ENCODE measurements around the gene AHCTF1. TPM values are rescaled to one million over a fixed set of nuclear protein-coding genes. Genes with fewer than 3 reads are reported as not detected.

AHCTF1 gene
- total and polyA plus RNA-seq, 2 donors (not counting 3 experiments of a cell fraction or from before 2014, with no cell fraction given): 5.5 to 32.1 TPM

DNA sequence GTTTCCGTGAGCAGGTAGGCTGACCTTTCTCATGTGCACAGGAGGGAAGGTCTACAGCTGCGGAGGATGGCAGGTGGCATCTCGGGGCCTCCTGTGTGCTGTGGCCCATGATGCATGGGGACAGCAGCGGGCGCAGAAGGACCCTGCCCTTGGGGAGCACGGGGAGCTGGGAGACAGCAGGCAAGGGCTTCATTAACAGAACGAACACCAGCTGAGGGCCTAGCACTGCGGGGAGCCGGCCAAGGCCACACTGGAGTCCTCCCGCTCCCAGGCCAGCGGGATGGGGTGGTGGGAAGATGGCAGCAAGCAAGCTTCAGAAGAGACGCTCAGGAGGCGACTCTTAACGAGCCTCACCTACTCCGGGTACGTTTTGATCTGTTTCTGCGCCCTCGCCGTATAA, 140.9 kb downstream of the AHCTF1 start:
- Histone ChIP-seq H3K9me1 (replicated peaks; ENCODE audit: control insufficient read depth, extremely low read depth, insufficient read depth, low read length) (no peaks in the 10 kb centered on the region), H4K20me1 (replicated peaks; ENCODE audit: control insufficient read depth, extremely low read depth, insufficient read depth, low read length) (no peaks in the 10 kb centered on the region), H3K4me3 (replicated peaks in 1 of 3; ENCODE audit: insufficient read depth in 1 of 3, low read depth in 1 of 3, low read length in 3 of 3) (no peak overlapping the region), H3K27ac (ENCODE audit: insufficient read depth, low read depth, low read length) (no peak overlapping the region), H2AFZ (ENCODE audit: low read depth, low read length) (no peak overlapping the region), H3K79me2 (ENCODE audit: control insufficient read depth, insufficient read depth, low read length) (no peaks in the 10 kb centered on the region), H3K9me3 (replicated peaks; ENCODE audit: control insufficient read depth, insufficient read depth, low read length) (no peaks in the 10 kb centered on the region), H3K4me1 (ENCODE audit: control insufficient read depth, extremely low read depth, insufficient read depth, low read length) (no peaks in the 10 kb centered on the region), H3K9ac (replicated peaks; ENCODE audit: extremely low read depth, insufficient read depth, low read length) (no peak overlapping the region), H3K36me3 (ENCODE audit: control insufficient read depth in 2 of 2, extremely low read depth in 1 of 2, insufficient read depth in 2 of 2, low read length in 2 of 2) (no peaks in the 10 kb centered on the region), H3K4me2 (ENCODE audit: insufficient read depth, low read length) (no peak overlapping the region), H3K27me3 (ENCODE audit: control insufficient read depth in 2 of 2, insufficient read depth in 2 of 2, low read length in 2 of 2) (no peaks in the 10 kb centered on the region)
- intact Hi-C loops (cut with micrococcal nuclease) (no loop called here), dilution Hi-C loops (cut with MboI; ENCODE audit: extremely low pct_ligation_motif_present, low sequenced_read_pairs) (no loop called here)
- BruUV-seq (replicated peaks): no TSS peak
- TF ChIP-seq JUN (IDR thresholded peaks at IDR 0.05; ENCODE audit: borderline replicate concordance, insufficient read depth, insufficient read length, low read depth) (no peak), EZH2 (IDR thresholded peaks at IDR 0.05; ENCODE audit: borderline replicate concordance, low read depth, low read length, severe bottlenecking) (no peak), POLR2AphosphoS5 (IDR thresholded peaks at IDR 0.05; ENCODE audit: insufficient read depth, low read depth, low read length) (no peak), GATA2 (IDR thresholded peaks at IDR 0.05; ENCODE audit: insufficient read depth, insufficient read length, low read depth, low read length) (no peak), MYC (IDR thresholded peaks at IDR 0.05; ENCODE audit: low read depth, low read length) (no peak), FOS (IDR thresholded peaks at IDR 0.05; ENCODE audit: borderline replicate concordance, insufficient read depth, low read length) (no peak), POLR2A (IDR thresholded peaks at IDR 0.05; ENCODE audit: low read depth, low read length) (no peak)
- TF ChIP-seq, protein P1, sequence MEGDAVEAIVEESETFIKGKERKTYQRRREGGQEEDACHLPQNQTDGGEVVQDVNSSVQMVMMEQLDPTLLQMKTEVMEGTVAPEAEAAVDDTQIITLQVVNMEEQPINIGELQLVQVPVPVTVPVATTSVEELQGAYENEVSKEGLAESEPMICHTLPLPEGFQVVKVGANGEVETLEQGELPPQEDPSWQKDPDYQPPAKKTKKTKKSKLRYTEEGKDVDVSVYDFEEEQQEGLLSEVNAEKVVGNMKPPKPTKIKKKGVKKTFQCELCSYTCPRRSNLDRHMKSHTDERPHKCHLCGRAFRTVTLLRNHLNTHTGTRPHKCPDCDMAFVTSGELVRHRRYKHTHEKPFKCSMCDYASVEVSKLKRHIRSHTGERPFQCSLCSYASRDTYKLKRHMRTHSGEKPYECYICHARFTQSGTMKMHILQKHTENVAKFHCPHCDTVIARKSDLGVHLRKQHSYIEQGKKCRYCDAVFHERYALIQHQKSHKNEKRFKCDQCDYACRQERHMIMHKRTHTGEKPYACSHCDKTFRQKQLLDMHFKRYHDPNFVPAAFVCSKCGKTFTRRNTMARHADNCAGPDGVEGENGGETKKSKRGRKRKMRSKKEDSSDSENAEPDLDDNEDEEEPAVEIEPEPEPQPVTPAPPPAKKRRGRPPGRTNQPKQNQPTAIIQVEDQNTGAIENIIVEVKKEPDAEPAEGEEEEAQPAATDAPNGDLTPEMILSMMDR (IDR thresholded peaks at IDR 0.05; ENCODE audit: extremely low read depth in 1 of 2, insufficient read depth in 1 of 2, low read depth in 1 of 2, low read length in 2 of 2): no peak
- TF ChIP-seq, protein P2, sequence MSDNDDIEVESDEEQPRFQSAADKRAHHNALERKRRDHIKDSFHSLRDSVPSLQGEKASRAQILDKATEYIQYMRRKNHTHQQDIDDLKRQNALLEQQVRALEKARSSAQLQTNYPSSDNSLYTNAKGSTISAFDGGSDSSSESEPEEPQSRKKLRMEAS (IDR thresholded peaks at IDR 0.05; ENCODE audit: insufficient read depth, insufficient read length): no peak
- FAIRE-seq: no peak
- DNase-seq (ENCODE audit: low read depth, low spot score): no peak
- POLR2A ChIA-PET: no interaction called here
- CTCF ChIA-PET: no interaction called here

All from endothelial cell of umbilical vein (primary cell).